IPS-NIHi7 (cell line): ENCODE measurements around the gene FAM168A.

Experiments used
- DNase-seq: peaks from one replicate; pipeline ENCODE4 v3.0.0; 2012; ENCODE audit warnings: mixed read lengths; ENCODE audit errors: extremely low spot score

The FAM168A gene

DNA sequence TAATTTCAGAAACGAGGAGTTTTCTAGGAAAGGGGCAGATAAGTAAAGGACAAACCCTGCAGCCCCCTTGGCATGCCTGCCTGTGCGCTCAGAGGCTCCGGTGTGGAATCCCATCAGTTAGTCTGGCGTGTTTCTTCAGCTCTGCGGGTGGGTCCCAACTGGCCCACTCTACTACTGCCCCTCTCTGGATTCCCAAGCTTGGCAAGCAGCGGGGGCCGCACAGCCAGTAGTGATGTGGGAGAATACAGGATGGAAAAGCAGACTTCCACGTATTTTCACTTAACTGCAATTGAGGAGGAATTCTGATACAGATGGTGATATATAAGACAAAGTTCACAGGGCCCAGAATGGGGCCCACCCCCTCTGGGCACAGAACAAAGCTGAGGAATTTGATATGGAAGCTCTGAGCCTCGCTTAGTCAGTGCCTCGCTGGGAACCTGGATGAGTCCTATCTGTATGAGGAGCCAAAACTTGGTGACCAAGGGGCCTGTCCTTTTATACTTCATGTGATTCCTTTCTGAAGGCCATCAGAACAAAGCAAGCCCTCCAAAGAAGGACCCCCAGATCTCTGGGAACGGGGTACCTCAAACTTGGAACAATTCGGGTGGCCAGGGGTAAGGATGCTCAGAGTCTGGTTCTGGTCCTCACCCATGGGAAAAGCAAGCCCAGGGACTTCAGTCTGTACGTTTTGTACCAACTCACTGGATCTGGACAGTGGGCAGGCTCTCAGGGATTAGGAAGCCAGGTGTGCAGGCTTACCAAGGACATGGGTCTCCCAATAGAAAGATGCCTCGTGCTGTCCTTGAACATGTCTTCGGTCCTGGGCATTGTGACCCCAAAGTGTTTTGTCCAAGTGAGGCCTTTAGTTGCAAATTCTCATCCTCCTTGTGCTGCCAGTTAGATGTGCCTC, 195.7 kb downstream of the FAM168A start:
- no peak for DNase-seq

DNA sequence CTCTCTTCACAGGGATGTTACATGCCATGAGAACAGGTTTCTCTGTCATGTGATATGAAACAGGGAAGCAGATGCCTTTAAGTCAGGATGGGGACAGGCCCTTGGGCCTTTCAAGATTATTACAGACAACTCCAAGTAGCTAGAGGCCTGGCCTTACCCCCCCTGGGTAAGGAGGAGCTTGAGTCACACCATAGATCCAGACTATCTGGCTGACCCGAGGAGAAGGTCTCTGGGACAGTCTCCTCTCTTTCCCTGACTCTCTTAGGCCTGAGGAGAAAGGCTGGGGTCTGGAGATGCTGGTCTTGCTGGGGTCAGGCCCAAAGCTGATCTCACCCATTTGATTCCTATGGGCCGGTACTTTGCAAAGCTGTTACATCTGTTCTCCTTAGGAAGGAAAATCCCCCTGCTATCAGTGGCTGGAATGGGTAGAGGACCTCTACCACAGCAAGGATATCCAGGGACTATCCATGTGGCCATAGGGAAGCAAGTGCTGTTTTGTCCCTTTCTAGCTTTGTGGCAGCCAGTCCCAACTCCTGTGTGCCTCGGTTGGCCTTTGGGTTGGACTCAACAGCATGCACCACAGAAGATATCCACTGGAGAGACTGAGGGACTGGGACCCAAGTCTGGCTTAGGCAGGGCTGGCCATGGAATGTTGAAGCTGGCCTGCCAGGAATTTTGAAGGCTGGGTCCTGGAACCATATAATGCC, 196.5 kb downstream of the FAM168A start:
- DNase-seq: no peak

DNA sequence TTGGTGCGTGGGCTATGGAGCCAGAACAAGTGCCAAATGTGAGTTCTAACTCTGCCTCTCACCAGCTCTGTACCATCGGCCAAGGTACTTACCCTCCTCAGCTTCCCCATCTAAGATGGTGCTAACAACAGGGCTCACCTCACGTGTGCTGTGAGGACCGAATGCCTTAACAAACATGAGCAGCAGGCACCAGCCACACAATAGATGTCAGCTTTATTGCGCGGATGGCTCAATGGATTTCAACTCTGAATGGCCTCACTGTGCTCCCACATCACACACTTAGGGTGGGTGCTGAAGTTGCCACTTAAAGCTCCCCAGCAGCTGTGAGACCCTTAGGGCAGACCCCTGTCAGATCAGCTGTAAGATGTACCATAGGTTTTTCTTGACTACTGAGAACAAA, 197.6 kb downstream of the FAM168A start:
- no peak for DNase-seq

DNA sequence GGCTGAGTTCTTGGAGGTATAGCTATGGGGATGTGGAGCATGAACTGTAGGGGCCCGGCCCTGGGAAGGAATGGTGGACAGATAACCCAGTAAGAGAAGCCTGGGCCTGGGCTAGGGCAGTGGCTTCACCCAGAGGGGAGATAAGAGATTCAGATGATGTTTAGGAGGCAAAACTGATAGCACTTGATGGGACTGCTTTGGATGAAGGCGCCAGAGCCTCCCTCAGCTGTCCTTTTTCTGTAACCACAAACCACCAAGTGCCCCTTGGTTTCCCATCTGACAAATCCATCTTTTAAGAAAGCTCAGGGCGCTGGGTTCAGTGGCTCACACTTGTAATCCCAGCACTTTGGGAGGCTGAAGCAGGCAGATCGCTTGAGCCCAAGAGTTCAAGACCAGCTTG, 198.3 kb downstream of the FAM168A start:
- no peak for DNase-seq

DNA sequence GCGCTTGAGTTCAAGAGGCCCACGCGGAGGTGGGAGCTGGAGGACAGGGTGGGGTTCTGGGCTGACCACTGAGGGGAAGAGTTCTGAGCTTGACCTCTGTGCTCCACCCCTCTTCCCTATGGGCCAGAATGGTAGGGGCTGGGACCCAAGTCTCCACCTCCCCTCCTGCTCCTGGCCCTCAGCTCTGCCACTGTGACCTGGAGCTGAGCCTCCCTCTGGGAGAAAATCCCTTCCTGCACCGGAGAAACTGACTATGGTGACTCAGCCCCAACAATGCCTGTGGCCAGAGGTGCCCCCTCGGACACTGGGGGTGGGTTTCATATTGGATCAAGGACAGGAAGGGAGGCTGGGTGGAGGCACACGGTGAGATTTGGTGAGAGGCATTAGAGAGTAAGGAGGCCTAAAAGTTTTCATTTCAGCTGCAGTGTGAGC, 198.7 kb downstream of the FAM168A start:
- no peak for DNase-seq

DNA sequence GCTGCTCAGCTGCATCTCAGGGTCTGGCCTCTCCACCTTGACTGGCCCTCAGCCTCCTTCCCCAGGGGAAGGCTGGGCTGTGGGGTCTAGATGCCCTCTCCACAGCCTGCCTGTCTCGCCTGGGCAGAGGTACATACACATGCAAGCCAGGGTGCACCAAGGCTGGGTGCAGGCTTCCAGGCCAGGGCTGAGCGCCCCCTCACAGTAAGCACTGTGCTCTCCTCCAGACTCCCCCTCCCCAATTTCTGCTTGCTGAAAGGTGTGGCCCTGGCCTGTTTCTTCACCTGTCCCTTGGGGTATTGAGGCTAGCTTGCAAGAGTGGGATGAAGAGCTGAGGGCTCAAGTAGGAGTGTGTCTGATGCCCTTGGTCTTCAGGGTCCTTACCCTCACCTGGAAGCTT, 199.2 kb downstream of the FAM168A start:
- no peak for DNase-seq

DNA sequence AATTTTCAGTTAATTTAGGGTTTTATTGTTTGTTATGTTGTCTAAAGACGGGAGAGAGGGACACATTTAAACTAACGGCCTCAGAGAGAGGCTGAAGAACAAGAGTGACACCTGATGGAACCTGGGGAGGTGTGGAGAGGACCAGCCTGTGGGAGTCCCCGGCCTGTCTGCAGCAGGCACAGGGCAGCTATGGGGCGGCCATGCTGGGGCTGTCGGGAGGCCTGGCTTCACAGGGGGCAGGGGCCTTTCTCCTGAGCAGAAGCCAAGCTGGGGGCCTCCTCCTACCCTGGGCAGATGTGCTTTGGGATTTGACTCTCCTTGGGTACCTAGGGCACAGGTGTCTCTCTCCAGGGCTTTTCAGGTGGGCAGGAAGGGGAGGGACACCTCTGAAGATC, 199.8 kb downstream of the FAM168A start:
- DNase-seq: no peak

DNA sequence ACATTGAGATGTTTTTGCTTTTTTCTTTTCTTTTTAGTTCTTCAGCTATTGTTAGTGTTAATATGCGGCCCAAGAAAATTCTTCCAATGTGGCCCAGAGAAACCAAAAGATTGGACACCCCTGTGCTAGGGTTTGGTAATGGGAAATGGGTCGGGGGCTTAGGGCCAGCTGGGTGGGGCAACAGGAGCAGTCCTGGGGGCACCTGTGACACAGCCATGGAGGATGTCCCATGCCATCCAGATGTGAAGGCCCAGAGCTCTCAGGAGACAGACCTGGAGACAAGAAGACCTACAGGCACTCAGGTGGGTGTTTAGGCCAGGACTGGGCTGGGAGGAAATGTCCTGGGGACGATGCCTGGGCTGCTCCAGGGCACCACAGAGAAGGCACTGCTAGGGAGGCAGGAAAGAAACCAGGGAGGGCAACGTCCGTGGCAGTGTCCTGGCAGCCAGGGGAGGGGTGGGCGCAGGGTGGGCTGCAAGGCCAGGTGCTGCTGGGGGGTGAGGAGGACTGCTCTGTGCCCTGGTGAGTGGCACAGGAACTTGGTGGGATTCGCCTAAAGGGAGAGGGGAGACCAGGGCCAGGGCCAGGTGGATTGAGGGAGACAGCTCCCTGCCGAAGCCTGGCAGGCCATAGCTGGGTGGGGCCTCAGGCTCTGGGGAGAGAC, 200.3 kb downstream of the FAM168A start:
- no peak for DNase-seq

DNA sequence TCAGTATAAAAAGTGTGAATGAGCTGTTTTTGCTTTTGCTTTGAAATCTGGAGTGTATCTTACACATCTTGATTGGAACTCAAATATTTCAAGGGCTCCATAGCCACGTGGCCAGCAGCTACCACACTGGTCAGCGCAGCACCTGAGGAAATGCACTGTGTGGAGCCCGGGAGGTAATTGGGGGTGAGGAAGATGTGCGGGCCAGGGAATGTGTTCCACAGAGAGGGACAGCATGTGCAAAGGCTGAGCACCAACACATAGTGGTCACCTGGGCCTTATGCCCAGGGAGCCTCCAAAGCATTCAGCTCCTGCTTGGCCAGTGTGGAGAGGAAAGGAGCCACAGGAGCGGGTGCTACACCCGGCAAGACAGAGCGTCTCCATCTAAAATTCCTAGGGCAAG, 200.9 kb downstream of the FAM168A start:
- no peak for DNase-seq

DNA sequence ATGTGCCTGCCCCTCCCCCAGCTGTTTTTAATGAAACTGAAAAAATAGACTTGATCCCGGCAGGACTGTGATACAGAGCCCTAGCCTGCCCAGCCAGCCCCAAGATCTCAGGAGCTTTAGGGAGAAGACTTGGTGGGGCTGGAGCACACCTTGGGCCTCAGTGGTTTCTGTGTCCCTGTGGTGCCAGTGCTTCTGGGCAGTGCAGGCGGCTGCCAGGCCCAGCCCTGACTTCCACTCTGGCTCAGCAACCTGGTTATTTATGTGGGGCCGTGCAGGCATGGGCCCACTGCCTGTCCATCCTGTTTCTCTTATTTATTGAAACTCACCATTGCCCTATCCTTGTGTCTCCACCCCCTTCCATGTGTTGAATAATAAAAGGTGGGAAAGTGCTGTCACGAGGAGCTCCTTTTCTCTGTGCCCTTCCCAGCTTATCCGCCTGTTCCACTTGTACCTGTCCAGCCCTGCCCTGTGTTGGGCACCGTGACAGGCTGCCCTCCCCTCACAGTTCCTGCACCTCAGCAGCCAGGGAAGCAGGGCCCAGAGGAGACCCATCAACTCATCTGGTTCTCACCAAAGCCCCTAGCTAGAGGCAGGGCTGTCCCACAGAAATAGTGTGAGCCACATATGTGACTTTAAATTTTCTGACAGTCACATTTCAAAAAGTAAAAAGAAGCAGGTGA, 201.5 kb downstream of the FAM168A start:
- no peak for DNase-seq

DNA sequence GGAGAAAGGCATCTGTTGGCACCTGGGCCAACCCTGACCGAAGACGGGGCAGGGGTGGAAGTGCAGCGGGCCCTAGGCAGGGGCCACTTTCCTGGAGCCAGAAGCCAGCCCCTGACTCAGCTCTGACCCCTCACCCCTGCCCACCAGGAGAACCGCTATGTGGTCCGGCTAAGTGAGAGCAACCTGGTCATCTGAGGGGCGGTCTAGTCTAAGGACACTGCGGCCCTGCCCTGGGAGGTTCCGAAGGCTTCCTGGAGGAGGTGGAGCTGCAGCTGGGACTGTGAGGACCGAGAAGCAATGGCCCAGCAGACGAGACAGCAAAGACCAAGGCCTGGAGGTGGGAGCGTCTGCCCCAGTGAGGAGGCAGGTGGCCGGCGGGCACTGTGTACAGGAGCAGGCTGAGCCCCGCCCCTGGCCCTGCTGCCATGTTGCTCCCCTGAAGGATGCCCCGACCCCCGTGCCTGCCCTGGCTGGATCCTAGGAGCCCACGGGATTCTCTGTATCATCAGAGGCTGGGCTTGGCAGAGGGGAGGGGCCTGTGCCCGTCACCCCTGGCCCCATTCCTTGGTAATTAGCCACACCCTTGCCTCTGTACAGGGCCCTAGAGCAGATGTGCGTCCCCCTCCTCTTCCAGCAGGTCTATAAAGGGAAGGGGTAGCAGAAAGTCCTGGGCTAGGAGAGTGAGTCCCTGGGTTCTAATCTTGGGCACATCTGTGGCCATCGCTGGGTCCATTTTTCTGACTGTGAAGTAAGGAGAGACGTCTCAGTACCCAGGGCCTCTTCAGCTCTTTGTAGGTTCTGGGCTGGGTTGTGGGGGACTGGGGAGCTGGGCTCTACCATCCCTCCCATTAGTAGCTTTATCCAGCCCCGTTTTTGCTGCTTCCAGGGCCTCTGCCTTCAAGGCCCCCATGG, 202.4 kb downstream of the FAM168A start:
- DNase-seq: no peak

DNA sequence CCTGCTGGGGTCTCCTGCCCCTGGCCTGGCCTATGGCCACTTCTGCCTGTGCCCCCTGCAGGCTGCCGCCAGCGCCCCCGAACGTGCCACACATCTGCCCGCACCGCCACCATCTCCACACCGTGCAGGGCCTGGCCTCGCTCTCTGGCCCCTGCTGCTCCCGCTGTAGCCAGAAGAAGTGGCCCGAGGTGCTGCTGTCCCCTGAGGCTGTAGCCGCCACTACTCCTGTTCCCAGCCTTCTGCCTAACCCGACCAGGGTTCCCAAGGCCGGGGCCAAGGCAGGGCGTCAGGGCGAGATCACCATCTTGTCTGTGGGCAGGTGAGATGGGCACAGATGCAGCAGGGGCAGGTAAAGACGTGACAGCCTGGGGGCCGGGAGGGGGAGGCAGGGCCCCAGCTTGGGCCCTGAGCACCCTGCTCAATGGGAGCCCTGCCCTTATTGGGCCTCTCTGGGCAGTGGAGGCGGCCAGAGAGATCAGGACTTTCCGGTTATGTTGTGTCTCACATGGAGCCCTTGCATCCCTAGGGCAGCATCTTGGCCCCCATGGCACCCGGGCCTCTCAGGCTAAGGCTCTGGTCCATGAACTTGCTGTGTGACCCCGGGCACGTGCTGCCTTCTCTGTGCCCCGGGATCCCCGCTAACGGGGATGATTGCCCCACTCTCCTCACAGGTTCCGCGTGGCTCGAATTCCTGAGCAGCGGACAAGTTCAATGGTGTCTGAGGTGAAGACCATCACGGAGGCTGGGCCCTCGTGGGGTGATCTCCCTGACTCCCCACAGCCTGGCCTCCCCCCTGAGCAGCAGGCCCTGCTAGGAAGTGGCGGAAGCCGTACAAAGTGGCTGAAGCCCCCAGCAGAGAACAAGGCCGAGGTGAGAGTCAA, 203.3 kb downstream of the FAM168A start:
- no peak for DNase-seq

DNA sequence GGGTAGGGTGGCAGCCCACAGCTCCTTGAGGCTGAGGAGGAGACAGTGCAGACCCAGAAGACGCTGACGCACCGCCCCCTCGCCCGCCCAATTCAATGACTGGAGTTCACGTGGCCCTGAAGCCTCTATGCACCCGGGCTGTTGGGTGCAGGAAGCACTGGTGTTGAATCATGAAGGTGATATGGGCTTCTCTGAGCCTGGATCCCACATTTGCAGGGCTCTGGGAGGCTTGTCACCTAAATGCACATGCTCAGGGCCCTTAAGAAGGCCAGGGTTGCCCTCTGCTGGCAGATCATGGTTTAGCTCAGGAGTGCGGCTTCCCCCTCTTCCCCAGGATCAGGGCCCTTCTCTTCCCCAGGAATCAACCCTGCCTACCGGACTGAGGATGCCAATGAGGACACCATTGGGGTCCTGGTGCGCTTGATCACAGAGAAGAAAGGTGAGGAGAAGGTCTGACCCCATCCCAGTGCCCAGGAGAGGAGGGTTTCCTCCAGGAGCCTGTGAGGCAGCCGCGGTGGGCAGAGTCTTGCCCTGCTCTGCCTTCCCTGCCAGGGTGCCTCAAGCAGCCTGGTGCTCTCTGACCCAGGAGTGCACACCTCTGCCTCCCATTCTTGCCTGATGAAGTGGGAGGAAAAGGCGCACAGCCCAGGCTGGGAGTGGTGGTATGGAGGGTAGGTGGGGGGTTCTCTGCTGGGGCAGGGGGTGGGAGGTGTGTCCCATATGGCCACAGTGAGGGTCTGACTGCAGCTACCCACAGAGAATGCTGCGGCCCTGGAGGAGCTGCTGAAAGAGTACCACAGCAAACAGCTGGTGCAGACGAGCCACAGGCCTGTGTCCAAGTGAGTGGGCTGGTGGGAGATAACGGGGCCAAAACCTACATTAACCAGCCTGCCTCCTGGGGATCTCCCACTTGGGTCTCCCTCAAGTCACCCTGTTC, 204.2 kb downstream of the FAM168A start:
- DNase-seq: peak; percentile 91

DNA sequence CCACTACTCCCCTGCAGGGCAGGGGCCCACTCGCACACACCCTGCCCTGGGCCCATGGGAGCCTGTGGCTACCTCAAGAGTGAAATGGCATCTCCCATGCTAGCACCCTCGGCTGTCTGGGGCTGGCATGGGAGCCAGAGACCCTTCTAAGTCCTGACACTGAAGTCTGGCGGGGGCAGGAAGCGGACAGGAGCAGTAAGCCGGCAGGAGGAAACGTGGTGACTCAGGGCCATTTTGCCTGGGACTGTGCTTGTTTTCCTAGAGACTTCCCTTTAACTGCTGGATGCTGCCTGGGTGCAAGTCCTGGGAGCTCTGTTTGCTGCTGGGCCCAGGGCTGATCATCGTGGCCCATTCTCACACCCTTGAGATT, 204.9 kb downstream of the FAM168A start:
- DNase-seq: no peak

DNA sequence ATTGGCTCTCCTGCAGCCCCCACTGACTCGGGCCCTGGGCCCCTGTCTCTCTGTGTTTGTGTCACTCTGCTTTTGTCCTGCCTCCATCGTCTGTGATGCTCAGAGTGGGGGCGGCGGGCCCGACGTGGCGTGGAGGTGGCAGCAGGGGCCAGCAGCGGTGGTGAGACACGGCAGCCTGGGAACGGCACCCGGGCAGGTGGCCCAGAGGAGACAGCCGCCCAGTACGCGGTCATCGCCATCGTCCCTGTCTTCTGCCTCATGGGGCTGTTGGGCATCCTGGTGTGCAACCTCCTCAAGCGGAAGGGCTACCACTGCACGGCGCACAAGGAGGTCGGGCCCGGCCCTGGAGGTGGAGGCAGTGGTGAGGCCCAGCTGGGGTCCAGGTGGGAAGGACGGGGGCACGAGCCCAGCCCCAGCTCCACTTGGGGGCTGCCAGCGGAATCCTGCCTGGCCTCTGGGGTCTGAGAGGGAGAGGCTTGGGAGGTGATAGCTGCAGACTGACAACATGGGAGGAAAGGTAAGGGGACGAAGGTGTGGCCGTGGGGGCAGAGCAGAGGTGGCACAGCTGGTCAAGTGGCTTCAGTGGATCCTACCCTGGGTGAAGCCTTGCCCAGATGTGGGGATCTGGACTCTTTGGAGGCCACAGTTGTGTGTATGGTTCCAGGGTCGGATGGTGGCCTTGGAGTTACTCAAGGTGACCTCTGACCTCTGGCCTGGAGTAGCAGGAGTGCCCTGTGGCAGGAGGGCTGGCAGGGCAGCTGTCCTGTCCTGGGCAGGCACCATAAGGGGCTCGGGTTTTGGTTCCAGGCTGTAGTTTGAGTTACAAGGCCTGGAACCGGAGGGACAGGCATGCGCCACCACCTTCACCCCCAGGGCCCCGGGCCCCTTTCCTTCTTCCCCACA, 205.6 kb downstream of the FAM168A start:
- DNase-seq: no peak

DNA sequence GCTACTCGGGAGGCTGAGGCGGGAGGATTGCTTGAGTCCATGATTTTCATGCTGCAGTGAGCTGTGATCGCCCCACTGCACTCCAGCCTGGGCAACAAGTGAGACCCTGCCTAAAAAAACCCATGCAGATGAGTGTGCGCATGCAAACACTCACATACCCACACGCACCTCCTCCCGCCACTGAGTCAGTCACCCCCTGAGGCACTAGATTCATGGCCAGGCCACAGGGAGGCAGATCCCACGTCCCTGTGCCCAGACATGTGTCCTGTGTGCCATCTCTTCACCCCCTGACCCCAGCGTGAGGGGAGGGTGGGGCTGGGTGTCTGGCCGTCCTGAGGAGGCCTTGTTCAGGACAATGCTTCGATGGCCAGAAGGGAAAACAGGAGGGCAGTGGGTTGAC, 206.2 kb downstream of the FAM168A start:
- no peak for DNase-seq

DNA sequence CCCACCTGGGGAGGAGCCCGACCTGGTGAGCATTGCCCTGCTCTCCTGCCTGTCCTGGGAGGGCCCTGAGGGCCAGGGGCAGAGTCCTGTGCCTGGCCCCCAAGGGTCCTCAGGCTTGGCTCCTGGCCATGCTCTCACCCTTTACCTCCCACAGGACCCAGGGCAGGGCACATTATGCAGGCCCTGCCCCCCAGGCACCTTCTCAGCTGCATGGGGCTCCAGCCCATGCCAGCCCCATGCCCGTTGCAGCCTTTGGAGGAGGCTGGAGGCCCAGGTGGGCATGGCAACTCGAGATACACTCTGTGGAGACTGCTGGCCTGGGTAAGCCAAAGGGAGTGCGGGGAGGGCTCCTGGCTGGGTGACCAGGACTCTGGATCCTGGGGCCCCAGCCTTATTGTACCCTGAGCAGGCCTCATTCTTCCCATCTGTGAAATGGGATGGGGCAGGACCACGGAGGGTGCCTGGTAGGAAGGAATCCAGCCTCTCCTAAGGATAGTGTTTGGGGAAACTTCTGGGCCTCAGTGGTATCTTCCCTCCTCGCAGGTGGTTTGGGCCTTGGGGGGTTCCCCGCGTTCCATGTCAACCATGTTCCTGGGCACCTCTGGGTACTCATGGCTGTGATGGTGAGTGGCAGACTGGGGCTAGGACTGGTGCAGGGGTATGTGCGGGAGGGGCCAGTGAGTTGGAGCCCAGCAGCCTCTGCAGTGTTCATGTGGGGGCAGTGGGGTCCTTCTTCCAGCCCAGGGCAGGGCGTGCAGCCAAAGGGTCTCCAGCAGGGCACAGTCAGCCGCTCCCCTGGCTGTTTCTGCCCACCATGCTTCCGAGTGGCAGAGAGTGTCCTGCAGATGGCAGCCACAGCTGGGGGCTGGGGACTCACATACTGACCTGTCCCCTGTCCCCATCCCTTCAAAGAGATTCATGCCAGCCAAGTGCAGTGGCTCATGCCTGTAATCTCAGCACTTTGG, 207.0 kb downstream of the FAM168A start:
- no peak for DNase-seq
